HG03457 (cell line): ENCODE measurements around the gene PINK1.
"Not testable (repeated sequence)": the region's sequence is repeated elsewhere in the genome, so short reads cannot be mapped to it uniquely, and the experiment has no call there.

ENCODE experiments used
- ATAC-seq: cut with Tn5 transposase; IDR thresholded peaks from one replicate; pipeline ENCODE4 v1.9.1; 2021; ENCODE audit warnings: moderate number of reproducible peaks; ENCODE audit not compliant: unreplicated experiment

PINK1 gene

DNA sequence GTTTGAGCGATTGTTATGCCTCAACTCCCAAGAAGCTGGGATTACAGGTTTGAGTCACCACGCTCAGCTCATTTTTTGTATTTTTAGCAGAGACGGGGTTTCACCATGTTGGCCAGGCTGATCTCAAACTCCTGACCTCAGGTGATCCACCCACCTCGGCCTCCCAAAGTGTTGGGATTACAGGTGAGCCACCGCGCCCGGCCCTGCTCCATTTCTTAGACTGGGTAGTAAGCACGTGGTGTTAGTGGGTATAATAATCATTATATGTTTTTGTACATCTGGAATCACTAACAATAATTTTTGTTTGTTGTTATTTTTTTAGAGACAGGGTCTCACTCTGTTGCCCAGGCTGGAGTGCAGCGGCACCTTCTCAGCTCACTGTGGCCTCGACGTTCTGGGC, 40.4 kb downstream of the PINK1 start:
- not testable (repeated sequence) for ATAC-seq

DNA sequence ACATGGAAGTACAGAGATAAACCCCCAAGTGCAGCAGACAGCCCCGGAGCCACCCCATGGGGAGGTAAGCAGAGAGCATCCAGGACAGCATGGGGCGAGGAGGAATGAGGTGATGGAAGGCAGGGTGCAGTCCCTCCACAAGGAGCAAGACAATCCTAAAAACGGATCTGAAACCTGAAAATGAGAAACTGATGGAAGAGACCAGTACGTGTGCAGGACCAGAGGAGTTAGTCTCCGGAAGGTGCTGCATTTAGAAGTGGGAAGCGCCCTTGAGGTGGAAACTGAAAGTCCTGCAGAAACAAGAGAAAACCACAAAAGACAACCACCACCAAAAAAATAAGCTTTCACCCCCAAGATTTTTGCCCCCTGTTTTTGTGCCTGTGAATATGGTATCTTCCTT, 45.3 kb downstream of the PINK1 start:
- ATAC-seq, result no peak

DNA sequence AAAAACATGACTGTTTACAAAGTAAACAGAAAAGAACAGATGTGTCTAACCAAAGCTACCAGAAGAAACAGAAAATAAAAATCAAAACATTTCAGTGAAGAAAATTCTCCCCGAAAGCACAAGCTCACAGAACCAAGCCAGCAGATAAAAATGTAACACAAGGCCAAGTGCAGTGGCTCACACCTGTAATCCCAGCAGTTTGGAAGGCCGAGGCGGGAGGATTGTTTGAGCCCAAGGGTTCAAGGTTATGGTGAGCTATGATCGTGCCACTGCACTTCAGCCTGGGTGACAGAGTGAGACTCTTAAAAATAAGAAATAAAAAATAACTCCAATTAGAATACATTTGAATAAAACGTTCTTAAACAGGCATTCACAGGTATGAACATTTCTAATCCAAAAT, 47.0 kb downstream of the PINK1 start:
- no peak for ATAC-seq

DNA sequence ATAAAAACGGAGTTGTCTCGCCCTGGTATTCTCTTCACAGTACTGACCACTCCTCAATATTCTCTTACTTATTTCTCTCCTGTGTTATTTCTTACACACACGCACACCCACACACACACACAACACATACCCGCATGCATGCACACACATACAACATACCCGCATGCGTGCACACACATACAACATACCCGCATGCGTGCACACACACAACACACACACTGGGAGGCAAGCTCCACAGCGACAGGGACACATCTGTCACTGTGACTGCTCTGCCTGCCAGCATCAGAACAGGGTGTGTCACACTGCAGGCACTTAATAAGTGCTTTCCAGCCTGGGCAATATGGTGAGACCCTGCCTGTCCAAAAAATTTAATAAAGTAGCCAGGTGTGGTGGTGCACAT, 48.7 kb downstream of the PINK1 start:
- ATAC-seq, result no peak

DNA sequence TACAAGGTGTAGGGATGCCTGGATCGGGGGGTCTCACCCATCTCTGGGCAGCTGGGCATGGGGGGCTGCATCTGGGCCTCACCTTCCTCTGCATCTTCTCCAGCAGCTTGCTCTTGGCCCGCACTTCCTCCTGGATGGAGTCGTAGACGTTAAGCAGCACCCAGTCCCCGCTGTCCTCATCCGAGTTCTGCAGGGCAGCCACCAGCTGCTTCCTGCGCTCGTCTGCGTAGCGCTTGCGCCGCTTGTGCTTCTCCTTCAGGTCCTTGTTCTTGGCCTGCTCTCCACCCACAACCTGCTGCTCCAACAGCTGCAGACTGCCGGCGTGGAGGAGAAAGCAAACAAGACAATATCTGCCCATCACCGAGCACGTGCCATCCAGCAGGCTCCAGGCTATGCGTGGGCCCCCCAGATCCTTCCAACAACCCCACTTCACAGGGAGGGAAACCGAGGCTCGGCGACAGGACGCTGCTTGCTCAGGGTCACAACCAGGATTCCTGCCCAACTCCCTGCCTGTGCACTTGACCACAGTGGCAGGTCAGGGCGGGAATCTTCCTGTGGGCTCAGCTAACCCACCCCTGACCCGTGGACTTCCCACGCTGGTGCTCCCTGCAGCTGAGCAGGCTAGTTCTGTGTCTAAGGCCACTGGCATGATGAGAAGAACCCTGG, 49.4 kb downstream of the PINK1 start:
- ATAC-seq, result no peak

DNA sequence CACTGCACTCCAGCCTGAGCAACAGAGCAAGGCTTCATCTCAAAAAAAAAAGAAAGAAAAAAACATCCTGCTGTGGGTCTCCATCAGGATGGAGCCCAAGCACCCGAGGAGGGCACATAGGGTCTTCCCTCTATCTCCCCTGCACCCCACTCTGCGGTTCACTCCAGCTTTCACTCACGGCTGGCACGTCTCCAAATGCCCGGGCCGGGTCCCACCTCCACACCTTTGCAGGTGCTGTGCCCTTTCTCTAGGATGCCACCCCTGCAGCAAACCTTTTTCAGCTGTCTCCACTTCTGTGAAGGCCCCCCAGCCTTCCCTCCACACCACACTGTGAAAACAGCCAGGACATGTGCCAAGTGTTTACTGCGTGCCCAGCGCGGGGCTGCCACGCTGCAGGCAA, 50.4 kb downstream of the PINK1 start:
- no peak for ATAC-seq

DNA sequence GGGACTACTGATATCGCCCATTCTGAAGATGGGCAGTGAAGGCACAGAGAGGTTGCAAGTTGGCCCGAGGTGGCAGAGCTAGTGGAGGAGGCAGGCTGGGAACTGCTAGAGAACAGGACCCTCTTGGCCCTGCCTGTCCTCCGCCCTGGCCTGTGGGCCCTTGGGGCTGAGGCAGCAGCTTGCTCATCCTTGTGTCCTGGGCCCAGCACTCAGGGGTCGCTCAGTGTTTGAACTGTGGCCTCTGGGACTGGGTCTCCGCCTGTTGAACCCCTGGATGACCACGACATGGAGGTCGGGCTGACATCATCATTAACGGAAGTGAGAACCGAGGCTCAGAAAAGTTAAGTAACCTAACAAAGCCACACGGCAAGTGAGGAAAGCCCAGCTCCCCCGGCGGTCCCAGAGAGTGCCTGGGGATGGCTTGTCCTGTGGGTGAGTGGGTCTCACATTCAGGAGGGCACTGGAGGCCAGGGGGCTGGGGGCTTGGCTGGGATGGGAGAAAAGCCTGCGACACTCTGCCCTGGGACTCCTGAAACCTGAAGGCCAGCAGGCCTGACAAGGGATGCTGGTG, 50.9 kb downstream of the PINK1 start:
- no peak for ATAC-seq

DNA sequence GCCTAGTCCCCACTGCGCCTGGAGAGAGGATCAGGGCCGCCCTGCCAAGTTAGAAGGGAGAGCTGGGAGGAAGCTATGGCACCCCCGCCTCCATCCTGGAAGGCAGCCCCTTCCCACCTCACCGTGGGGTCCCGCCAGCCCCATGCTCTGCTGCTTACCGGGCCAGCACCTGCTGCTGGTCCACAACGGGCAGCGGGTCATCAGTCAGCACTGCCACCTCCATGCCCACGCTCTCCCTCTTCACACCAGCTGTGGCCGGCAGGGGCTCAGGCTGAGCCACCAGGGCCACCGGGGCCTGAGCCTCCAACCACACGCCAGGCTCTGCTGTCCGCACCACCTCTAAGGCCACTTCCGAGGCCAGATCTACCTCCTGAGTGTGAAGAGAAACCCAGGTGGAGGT, 51.4 kb downstream of the PINK1 start:
- no peak for ATAC-seq

DNA sequence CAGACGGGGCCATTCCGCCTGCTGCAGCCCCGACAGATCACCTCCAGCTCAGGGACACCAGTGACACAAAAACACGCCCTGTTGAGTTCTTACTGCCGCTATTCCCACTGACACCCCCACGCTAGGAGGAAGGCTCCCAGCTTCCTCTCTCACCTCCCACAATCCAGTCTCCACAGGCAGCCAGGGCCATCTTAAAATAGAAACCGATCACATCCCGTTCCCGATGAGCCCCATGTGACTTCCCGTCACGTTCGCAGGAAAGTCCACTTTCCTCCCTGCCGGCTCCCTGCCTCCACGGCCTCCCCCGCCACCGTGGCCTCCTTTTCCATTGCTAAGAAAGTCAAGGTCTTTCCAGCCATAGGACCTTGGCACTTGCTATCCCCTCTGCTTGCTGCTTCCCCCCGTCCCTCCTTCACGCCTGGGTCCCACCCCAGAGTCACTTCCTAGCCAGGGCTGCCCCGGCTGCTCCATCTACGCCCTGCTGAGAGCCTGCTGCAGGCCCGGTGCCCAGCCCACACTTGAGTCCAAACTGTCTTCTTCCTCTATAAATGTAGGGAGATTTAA, 51.9 kb downstream of the PINK1 start:
- ATAC-seq, result no peak

DNA sequence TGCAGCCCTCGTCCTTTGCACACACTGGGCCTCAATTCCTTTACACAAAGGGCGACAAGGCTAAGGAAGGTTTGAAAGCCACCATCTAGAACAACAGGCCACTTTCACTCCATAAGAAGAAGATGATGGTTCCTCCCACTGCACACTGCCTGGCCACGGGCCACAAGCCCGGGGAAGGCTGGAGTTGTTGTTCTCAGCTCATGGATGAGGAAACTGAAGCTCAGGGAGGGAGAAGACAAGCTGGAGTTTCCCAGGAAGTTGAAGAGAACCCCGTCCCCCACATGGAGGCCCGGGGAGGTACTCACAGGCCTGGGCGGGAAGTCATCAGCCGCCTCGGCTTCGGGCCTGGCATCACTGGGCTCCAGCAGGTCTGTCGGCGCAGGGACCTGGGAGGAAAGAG, 52.5 kb downstream of the PINK1 start:
- no peak for ATAC-seq

DNA sequence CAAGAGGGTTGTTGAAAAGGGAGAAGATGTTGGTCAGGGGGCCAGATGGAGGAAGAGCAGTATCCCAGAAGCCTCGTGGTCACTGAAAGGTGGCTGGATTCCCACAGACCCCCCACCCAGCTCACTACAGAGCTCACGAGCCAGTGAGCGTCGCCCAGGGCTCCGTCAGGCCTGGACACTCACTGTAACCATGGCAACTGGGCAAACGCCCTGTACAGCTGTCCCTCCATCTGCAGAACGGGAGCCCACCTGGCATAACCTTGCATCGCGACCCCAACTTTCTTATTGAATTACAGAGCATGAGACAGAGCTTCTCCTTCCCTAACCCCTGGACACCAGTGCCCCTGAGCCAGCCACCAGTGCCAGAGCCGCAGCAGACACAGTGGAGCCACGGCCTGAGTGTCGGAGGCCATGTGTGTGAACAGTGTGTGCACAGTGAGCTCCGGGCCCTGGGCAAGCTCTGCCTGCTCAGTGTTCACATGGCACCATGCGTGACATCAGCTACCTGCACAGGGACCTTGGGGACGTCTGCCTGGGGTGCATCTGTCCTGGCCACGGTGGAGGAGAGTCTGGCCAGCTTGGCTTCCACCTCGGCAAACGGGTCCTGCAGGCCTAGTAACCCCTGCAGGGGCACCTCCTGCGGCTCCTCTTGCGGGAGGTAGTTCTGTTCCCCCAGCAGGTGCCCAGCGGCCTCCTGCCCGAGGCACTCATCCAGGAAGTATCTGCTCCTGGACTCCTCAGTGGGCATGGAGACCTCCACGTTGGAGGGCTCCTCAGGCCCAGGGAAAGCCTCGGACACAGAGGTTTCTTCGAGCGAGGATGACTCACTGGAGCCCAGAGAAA, 53.8 kb downstream of the PINK1 start:
- no peak for ATAC-seq

DNA sequence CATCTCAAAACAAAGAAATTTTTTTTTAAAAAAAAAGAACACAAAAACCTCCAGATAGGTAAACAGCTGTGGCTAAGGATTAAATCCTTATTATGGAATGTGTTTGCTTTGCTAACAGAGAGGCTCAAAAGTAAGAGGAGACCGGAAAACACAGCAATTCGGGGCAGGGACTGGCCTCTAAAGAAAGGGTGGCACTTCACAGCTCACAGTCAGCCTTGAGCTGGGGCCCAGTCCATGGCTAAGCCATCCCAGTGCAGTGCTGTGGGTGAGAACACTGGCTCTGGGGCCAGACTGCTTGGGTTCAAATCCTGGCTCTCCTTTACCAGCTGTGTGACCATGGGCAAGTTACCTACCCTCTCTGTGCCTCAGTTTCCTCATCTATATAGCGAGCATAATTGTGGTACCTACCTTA, 56.4 kb downstream of the PINK1 start:
- ATAC-seq, result no peak

DNA sequence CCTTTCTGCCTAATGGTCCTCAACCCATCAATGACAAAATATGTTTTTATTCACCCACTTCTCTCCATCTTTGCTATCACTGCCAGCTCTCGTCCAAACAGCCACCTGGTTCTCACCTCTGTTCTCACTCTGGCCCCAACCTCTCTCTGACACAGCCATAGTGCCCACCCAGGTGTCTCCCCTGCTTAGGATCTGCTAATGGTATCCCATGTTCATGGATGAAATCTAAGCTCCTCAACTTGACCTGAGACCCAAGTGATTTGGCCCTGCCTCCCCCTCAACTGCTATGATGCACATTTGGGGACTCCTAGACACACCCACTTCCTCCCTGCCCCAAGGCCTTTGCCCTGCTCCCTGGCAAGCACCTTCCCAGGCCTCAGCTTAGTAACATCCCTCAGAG, 58.6 kb downstream of the PINK1 start:
- no peak for ATAC-seq

DNA sequence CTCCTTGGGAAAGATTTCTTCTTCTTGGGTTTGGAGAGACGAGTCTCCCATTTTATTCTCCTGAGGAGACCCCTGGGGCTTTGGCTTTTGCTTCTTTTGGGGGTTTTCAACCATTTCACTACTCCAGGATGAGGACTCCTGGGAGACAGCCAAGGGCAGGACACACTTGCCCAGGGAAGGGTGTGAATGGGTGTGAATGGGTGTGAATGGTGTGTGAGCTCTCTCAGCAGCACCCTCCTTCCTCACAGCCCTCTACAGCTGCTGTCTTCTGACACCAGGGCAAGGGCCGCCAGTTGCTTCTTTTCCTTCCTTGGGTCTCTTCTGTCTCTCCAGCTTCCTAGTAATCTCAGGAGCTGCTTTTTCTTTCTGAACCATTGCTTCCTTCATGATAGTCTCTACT, 60.4 kb downstream of the PINK1 start:
- ATAC-seq, result no peak

DNA sequence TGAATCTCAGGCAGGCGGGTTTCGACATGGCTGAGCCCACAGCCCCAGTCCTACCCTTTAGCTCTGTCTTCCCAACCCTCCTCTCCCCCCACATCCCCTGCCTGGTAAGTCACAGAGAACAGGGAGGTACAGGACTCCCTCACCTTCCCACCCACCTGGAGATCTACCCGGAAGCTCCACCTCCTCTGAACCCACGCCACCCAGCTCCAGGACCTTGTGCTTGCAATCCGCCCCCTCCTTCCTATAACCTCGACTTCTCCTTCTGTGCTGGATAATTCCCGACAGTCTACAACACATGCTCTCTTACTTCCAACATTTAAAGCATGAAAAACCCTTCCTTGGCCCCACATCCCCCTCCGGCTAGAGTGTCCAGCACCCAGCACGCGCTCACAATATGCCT, 62.3 kb downstream of the PINK1 start:
- no peak for ATAC-seq

DNA sequence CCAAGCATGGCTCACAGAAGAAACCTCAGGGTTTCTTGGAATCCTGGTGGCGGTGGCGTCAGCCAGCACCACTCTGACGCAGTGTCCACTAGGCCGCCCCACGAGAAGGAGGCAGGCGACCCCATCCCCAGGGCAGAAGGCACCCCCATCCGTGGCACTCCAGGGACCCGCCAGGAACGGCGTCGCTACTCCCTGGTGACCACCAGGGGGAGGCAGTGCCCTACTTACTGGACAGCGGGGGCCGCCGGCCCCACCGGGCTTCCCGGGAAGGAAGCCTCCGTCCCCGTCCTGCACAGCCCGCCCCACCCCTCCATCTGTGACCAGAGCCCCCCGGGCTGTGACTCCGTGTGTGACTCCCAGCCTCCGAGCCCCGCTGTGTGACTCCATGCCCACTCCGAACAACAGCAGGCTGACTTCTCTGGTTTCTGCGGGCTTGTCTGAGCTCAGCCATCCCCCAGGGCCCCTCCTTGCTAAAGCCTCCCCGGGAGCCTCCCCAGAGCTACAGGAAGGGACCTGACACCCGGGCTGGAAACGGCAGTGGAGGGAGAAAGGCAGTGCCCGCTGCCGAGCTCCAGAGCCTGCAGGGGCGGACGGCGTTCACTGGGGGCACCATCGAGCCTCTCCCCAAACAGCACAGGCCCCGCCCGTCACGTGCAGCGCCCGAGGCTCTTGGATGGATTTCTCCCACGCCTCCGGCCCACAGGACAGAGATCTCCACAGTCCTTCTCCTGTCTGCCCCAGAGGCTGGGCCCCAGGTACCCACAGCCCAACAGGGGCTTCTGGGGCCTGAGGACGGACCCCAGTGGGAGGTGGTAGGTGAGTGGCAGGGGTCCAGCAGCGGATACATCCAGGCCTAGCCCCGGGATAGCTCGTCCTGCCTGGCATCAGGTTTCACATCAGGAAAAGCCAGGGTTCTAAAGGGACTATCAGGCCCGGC, 63.4 kb downstream of the PINK1 start:
- ATAC-seq, result no peak

DNA sequence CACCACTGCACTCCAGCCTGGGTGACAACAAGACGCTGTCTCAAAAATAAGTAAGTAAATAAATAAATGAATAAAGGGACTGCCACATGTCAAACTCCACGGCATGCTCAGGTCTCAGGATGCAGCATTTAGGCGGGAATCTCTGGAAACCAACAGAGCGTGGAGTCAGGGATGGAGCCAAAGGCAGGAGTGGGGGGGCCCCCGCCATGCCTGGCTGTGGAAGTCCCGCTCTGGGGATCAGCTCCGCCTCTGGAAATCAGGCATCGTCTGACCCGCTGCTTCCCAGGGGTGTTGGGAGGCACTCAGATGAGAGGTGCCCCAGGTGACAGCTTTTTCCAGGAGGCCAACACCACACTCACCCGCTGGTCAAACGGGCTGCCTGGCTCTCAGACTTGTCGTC, 64.3 kb downstream of the PINK1 start:
- ATAC-seq, result no peak

DNA sequence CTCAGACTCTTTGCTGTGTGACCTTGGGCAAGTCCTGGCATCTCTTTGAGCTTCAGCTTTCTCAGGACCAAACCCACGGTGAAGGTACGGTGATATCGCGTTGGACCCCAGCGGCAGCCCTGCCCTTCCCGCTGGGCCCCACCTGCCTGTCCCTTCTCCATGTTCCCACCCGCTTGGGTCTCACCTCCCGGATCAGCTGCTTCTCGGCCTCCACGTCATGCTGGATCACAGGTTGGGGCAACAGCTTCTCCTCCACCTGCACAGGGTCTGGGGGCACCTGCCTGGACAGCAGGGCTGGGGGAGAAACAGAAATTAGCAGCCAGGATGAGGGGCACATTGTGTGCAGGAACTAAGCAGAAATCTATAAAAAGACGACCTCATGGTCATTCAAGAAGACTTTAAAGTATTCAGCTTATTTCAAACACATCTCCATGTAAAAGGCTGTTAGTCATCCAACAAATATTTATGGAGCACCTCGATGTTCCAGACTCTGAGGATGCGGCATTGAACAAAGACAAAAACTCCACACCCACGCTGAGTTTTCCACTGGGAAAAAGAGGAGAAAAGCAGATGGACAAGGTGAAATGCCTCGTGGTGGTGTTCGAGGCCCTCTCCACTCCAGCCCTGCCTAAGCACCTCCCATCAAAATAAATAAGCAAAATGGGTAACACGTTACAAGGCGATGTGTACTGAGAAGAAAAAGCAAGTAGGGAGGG, 65.1 kb downstream of the PINK1 start:
- ATAC-seq, result no peak

DNA sequence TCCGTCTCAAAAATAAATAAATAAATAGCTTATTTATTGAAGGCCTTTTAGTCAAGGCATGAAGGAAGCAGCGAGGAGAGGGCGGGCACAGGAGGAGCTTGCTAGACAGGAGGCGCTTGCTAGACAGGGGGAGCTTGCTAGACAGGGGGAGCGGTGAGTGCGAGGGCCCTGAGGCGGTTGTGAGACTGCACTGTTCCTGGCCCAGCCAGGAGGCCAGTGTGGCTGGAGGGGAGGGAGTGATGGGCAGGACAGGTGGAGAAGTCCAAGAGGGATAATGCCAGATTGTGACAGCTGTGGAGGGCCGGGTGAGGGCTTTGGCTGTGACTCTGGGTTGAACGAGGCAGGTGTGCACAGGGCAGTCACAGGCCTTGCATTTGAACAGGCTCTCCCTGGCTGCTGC, 66.3 kb downstream of the PINK1 start:
- no peak for ATAC-seq

DNA sequence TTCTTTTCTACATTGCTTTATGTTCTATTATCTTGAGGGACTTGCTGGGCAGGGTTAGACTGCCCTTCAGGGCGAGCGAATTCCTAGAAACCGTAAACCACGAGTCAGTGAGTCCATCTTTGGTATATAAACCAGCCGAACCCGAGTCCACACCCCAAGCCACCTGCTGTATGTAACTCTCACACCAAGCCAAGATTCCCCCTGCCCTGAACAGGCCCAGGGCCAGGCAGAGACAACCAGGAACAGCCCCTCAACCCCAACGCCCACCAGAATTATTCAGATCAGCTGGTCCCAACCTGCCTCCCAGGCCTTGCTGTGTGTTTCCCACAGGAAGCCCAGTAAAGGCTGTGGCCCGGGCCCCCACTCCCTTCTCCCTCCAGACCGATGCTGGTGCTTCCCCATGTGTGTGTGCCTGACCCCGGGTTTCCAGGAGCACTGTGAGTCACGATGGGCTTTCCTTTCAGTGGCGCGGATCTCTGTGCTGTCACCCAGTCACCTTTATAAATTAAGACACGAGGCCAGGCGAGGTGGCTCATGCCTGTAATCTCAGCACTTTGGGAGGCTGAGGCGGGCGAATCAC, 67.5 kb downstream of the PINK1 start:
- no peak for ATAC-seq
